HEK293 (cell line): ENCODE data around the gene MAPK12.

Source experiments
- GLI4 ChIP-seq: fragments of 450-650 bp; formaldehyde crosslinking; IDR thresholded peaks from 2 replicates; pipeline ENCODE4 v1.5.1; 2016; ENCODE audit warnings: missing biosample characterization, missing genetic modification characterization
- YY1 ChIP-seq: fragments of 450-650 bp; formaldehyde crosslinking; IDR thresholded peaks from 2 replicates; pipeline ENCODE4 v1.5.1; 2018; ENCODE audit warnings: missing biosample characterization, missing genetic modification characterization
- ZBTB26 ChIP-seq: fragments of 450-650 bp; formaldehyde crosslinking; optimal IDR thresholded peaks from 2 replicates; pipeline ENCODE3; 2016; ENCODE audit warnings: missing biosample characterization, mild to moderate bottlenecking, missing genetic modification characterization
- ZFP41 ChIP-seq: fragments of 450-650 bp; formaldehyde crosslinking; IDR thresholded peaks from 2 replicates; pipeline ENCODE4 v1.5.1; 2016; ENCODE audit warnings: missing biosample characterization, missing genetic modification characterization, borderline replicate concordance
- ZNF10 ChIP-seq: fragments of 450-650 bp; formaldehyde crosslinking; IDR thresholded peaks from 2 replicates; pipeline ENCODE4 v1.5.1; 2017; ENCODE audit warnings: missing biosample characterization, missing genetic modification characterization
- ZNF280D ChIP-seq: fragments of 450-650 bp; formaldehyde crosslinking; IDR thresholded peaks from 2 replicates; pipeline ENCODE4 v1.5.1; 2016; ENCODE audit warnings: missing biosample characterization, missing genetic modification characterization
- ZNF426 ChIP-seq: fragments of 450-650 bp; formaldehyde crosslinking; IDR thresholded peaks from 2 replicates; pipeline ENCODE4 v1.5.1; 2017; ENCODE audit warnings: missing biosample characterization, missing genetic modification characterization, mild to moderate bottlenecking, inconsistent platforms, moderate library complexity
- ZNF777 ChIP-seq: fragments of 450-650 bp; formaldehyde crosslinking; IDR thresholded peaks from 2 replicates; pipeline ENCODE4 v1.5.1; 2017; ENCODE audit warnings: missing biosample characterization, missing genetic modification characterization, borderline replicate concordance
- TF ChIP-seq, protein P1 (sequence below): fragments of 450-650 bp; formaldehyde crosslinking; IDR thresholded peaks from 2 replicates; pipeline ENCODE4 v1.5.1; 2016; ENCODE audit warnings: missing biosample characterization, missing genetic modification characterization
- TF ChIP-seq, protein P2 (sequence below): fragments of 450-650 bp; formaldehyde crosslinking; IDR thresholded peaks from 2 replicates; pipeline ENCODE4 v1.5.1; 2016; ENCODE audit warnings: missing biosample characterization, missing genetic modification characterization, low read depth

DNA sequence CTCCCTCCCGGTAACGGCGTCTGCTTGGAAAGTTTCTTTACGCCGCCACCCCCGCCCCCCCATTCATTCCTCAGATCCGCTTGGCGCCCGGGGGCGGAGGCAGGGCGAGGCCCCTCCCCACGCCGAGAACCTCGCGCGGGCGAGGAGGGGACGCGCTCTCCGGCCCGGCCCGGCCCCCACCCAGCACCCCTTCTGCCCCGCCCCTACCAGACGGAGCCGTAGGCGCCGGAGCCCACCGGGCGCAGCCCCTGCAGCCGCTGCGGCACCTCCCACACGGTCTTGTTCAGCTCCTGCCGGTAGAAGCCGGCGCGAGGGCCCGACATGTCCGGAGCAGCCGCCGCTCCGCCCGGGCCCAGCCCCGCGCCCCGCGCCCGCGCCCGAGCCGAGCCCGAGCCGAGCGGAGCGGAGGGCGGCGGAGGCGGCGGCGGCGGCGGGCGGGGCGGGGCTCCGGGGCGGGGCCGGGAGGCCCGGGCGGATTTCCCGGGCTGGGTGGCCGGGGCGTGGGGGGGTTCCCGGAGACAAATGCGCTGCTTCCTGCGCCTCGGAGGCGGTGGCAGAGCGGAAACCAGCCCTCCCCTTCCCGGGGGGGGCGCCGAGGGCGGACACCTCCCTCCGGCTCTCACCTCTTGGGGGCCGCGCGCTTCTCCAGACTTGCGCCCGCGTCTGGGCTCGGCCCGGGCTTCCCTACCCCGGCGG lies 8.6 kb upstream of the MAPK12 start, which contains the start of gene MAPK11:
- TF ChIP-seq YY1 (tag by site-specific recombination) (no peak), ZNF280D (tag by site-specific recombination) (no peak), ZNF10 (tag by site-specific recombination) (no peak), ZNF777 (tag by site-specific recombination) (no peak), ZFP41 (no peak), GLI4 (tag by site-specific recombination) (no peak), ZNF426 (tag by site-specific recombination) (no peak), ZBTB26 (tag by site-specific recombination) (peak; percentile 62)
- TF ChIP-seq, protein P1, sequence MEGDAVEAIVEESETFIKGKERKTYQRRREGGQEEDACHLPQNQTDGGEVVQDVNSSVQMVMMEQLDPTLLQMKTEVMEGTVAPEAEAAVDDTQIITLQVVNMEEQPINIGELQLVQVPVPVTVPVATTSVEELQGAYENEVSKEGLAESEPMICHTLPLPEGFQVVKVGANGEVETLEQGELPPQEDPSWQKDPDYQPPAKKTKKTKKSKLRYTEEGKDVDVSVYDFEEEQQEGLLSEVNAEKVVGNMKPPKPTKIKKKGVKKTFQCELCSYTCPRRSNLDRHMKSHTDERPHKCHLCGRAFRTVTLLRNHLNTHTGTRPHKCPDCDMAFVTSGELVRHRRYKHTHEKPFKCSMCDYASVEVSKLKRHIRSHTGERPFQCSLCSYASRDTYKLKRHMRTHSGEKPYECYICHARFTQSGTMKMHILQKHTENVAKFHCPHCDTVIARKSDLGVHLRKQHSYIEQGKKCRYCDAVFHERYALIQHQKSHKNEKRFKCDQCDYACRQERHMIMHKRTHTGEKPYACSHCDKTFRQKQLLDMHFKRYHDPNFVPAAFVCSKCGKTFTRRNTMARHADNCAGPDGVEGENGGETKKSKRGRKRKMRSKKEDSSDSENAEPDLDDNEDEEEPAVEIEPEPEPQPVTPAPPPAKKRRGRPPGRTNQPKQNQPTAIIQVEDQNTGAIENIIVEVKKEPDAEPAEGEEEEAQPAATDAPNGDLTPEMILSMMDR (tag by site-specific recombination) = 0 out of 2 replicates have a peak, but pooled peaks have one; percentile 20
- TF ChIP-seq, protein P2, sequence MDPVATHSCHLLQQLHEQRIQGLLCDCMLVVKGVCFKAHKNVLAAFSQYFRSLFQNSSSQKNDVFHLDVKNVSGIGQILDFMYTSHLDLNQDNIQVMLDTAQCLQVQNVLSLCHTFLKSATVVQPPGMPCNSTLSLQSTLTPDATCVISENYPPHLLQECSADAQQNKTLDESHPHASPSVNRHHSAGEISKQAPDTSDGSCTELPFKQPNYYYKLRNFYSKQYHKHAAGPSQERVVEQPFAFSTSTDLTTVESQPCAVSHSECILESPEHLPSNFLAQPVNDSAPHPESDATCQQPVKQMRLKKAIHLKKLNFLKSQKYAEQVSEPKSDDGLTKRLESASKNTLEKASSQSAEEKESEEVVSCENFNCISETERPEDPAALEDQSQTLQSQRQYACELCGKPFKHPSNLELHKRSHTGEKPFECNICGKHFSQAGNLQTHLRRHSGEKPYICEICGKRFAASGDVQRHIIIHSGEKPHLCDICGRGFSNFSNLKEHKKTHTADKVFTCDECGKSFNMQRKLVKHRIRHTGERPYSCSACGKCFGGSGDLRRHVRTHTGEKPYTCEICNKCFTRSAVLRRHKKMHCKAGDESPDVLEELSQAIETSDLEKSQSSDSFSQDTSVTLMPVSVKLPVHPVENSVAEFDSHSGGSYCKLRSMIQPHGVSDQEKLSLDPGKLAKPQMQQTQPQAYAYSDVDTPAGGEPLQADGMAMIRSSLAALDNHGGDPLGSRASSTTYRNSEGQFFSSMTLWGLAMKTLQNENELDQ (tag by site-specific recombination) = no peak
